Measurements from ENCODE around the gene IARS1. TPM values are rescaled to one million over a fixed set of nuclear protein-coding genes. Genes with fewer than 3 reads are reported as not detected.

IARS1 gene
- 182 TPM for total RNA-seq
- polyA plus RNA-seq = 33.3 TPM

GRCh38 chr9:92293452-92294296 is at the start of gene IARS1:
Gene IARS1, minus strand, starts transcription at chr9:92293697. Its CDS starts 4,278 bp downstream, at chr9:92289419.
- peak within 1 kb of the TSS; percentile 55 for H3K27ac ChIP-seq (ENCODE audit: low read depth)
- H3K4me1 ChIP-seq (ENCODE audit: insufficient read depth) = no peaks in the 10 kb centered on the region
- H3K4me3 ChIP-seq (ENCODE audit: low read depth, low read length) = peak within 1 kb of the TSS; percentile 63
- WGBS = under 1% methylated on average over 63 of the region's 63 CpGs
- no peaks in the 10 kb centered on the region for H3K36me3 ChIP-seq (ENCODE audit: insufficient read depth)
- DNase-seq (ENCODE audit: extremely low spot score) = peak; percentile 92

- H3K27ac ChIP-seq (ENCODE audit: low read depth) = no peak overlapping the region
- 38% methylated on average over 1 of the region's 1 CpG for WGBS
Measured at GRCh38 chr9:92342825-92343488, 49.5 kb upstream of the IARS1 start.

GRCh38 chr9:92341578-92341977 is 48.1 kb upstream of the IARS1 start:
- 100% methylated on average over 1 of the region's 1 CpG for WGBS
- H3K4me1 ChIP-seq (ENCODE audit: insufficient read depth) = no peaks in the 10 kb centered on the region
- DNase-seq (ENCODE audit: extremely low spot score) = no peak
- H3K4me3 ChIP-seq (ENCODE audit: low read depth, low read length) = no peak overlapping the region
- no peaks in the 10 kb centered on the region for H3K36me3 ChIP-seq (ENCODE audit: insufficient read depth)
- H3K27ac ChIP-seq (ENCODE audit: low read depth) = no peak overlapping the region

More at GRCh38 chr9:92342825-92343488, 49.5 kb upstream of the IARS1 start:
- Histone ChIP-seq H3K4me1 (ENCODE audit: insufficient read depth) (no peaks in the 10 kb centered on the region), H3K4me3 (ENCODE audit: low read depth, low read length) (no peak overlapping the region), H3K36me3 (ENCODE audit: insufficient read depth) (no peaks in the 10 kb centered on the region)
- no peak for DNase-seq (ENCODE audit: extremely low spot score)

GRCh38 chr9:92333282-92333634 is 39.8 kb upstream of the IARS1 start:
- H3K4me3 ChIP-seq (ENCODE audit: low read depth, low read length) = no peak overlapping the region
- H3K36me3 ChIP-seq (ENCODE audit: insufficient read depth) = no peaks in the 10 kb centered on the region
- no peak for DNase-seq (ENCODE audit: extremely low spot score)
- H3K4me1 ChIP-seq (ENCODE audit: insufficient read depth) = no peaks in the 10 kb centered on the region
- no peak overlapping the region for H3K27ac ChIP-seq (ENCODE audit: low read depth)
- 65% methylated on average over 2 of the region's 2 CpGs for WGBS

GRCh38 chr9:92332577-92333281 is 39.2 kb upstream of the IARS1 start:
- DNase-seq (ENCODE audit: extremely low spot score) = no peak
- Histone ChIP-seq H3K27ac (ENCODE audit: low read depth) (no peak overlapping the region), H3K36me3 (ENCODE audit: insufficient read depth) (no peaks in the 10 kb centered on the region), H3K4me3 (ENCODE audit: low read depth, low read length) (no peak overlapping the region), H3K4me1 (ENCODE audit: insufficient read depth) (no peaks in the 10 kb centered on the region)
- WGBS = 59% methylated on average over 3 of the region's 3 CpGs

- 32% methylated on average over 2 of the region's 2 CpGs for WGBS
Measured at GRCh38 chr9:92328225-92328624, 34.7 kb upstream of the IARS1 start.

GRCh38 chr9:92327283-92327850 is 33.9 kb upstream of the IARS1 start:
- 69% methylated on average over 2 of the region's 2 CpGs for WGBS
- peaks cover under 1% of the 10 kb centered on the region for H3K36me3 ChIP-seq (ENCODE audit: insufficient read depth)

More at GRCh38 chr9:92328225-92328624, 34.7 kb upstream of the IARS1 start:
- no peaks in the 10 kb centered on the region for H3K4me1 ChIP-seq (ENCODE audit: insufficient read depth)
- H3K27ac ChIP-seq (ENCODE audit: low read depth) = no peak overlapping the region
- no peak overlapping the region for H3K4me3 ChIP-seq (ENCODE audit: low read depth, low read length)
- no peak for DNase-seq (ENCODE audit: extremely low spot score)
- no peaks in the 10 kb centered on the region for H3K36me3 ChIP-seq (ENCODE audit: insufficient read depth)

GRCh38 chr9:92325991-92326500 is 32.5 kb upstream of the IARS1 start:
- Histone ChIP-seq H3K27ac (ENCODE audit: low read depth) (no peak overlapping the region), H3K4me1 (ENCODE audit: insufficient read depth) (no peaks in the 10 kb centered on the region), H3K36me3 (ENCODE audit: insufficient read depth) (peaks cover 2% of the 10 kb centered on the region), H3K4me3 (ENCODE audit: low read depth, low read length) (peak overlapping the region; percentile 83)
- no peak for DNase-seq (ENCODE audit: extremely low spot score)
- WGBS = 1% methylated on average over 30 of the region's 30 CpGs

More at GRCh38 chr9:92327283-92327850, 33.9 kb upstream of the IARS1 start:
- Histone ChIP-seq H3K4me3 (ENCODE audit: low read depth, low read length) (no peak overlapping the region), H3K4me1 (ENCODE audit: insufficient read depth) (no peaks in the 10 kb centered on the region), H3K27ac (ENCODE audit: low read depth) (no peak overlapping the region)
- no peak for DNase-seq (ENCODE audit: extremely low spot score)

GRCh38 chr9:92325269-92325990 is 31.9 kb upstream of the IARS1 start, which contains the start of the genes CENPP and NOL8:
Gene CENPP, plus strand, starts transcription at chr9:92325953.
Gene NOL8, minus strand, starts transcription at chr9:92325350. Its CDS starts 1,189 bp downstream, at chr9:92324161.
- no peaks in the 10 kb centered on the region for H3K4me1 ChIP-seq (ENCODE audit: insufficient read depth)
- peak within 1 kb of the TSS; percentile 83 for H3K4me3 ChIP-seq (ENCODE audit: low read depth, low read length)
- peaks cover 2% of the 10 kb centered on the region for H3K36me3 ChIP-seq (ENCODE audit: insufficient read depth)
- peak; percentile 91 for DNase-seq (ENCODE audit: extremely low spot score)
- WGBS = under 1% methylated on average over 55 of the region's 55 CpGs
- H3K27ac ChIP-seq (ENCODE audit: low read depth) = peak within 1 kb of the TSS; percentile 93

GRCh38 chr9:92324889-92325268 is 31.4 kb upstream of the IARS1 start:
- no peaks in the 10 kb centered on the region for H3K4me1 ChIP-seq (ENCODE audit: insufficient read depth)
- H3K27ac ChIP-seq (ENCODE audit: low read depth) = peak overlapping the region; percentile 93
- peaks cover 2% of the 10 kb centered on the region for H3K36me3 ChIP-seq (ENCODE audit: insufficient read depth)
- peak overlapping the region; percentile 83 for H3K4me3 ChIP-seq (ENCODE audit: low read depth, low read length)
- under 1% methylated on average over 12 of the region's 12 CpGs for WGBS
- DNase-seq (ENCODE audit: extremely low spot score) = no peak

- Histone ChIP-seq H3K27ac (ENCODE audit: low read depth) (no peak overlapping the region), H3K36me3 (ENCODE audit: insufficient read depth) (peaks cover 2% of the 10 kb centered on the region), H3K4me3 (ENCODE audit: low read depth, low read length) (peak overlapping the region; percentile 83), H3K4me1 (ENCODE audit: insufficient read depth) (no peaks in the 10 kb centered on the region)
- 26% methylated on average over 2 of the region's 2 CpGs for WGBS
- no peak for DNase-seq (ENCODE audit: extremely low spot score)
Measured at GRCh38 chr9:92324431-92324830, 30.9 kb upstream of the IARS1 start.

- Histone ChIP-seq H3K27ac (ENCODE audit: low read depth) (no peak overlapping the region), H3K36me3 (ENCODE audit: insufficient read depth) (peaks cover 10% of the 10 kb centered on the region), H3K4me1 (ENCODE audit: insufficient read depth) (no peaks in the 10 kb centered on the region), H3K4me3 (ENCODE audit: low read depth, low read length) (no peak overlapping the region)
- no peak for DNase-seq (ENCODE audit: extremely low spot score)
- WGBS = 93% methylated on average over 5 of the region's 5 CpGs
Measured at GRCh38 chr9:92315456-92315855, 22.0 kb upstream of the IARS1 start.
